OCI-LY7 (cell line): ENCODE measurements around the gene CCL25. TPM values are rescaled to one million over a fixed set of nuclear protein-coding genes. Genes with fewer than 3 reads are reported as not detected.

ENCODE experiments used
- BruUV-seq: library from RNA; stranded (reverse); fragments of 400-500 nt; replicated peaks from 2 replicates; lab custom pipeline; 2021; lab: Mats Ljungman, UMichigan
- CTCF ChIA-PET: fragments of 300-600 bp; sonication (Branson Sonifier 250); formaldehyde crosslinking; loops from one replicate; lab custom pipeline; 2022; ENCODE audit warnings: antibody characterized with exemption; ENCODE audit not compliant: unreplicated experiment; lab: Charles Lee
- POLR2A ChIA-PET: fragments of 300-600 bp; sonication (Branson Sonifier 250); formaldehyde crosslinking; loops from one replicate; lab custom pipeline; 2022; ENCODE audit warnings: antibody characterized with exemption; lab: Charles Lee
- DNase-seq: peaks from one replicate; pipeline ENCODE4 v3.0.0-alpha.2; 2015; ENCODE audit warnings: low spot score
- H2AFZ ChIP-seq: fragments of 200-600 bp; sonication (generic), shearing (Covaris generic); 2 replicates; pipeline ENCODE4 v1.6.1; 2014; ENCODE audit warnings: mild to moderate bottlenecking, antibody characterized with exemption, low read length, moderate library complexity
- H3K27ac ChIP-seq: fragments of 200-600 bp; sonication (generic); 2 replicates; pipeline ENCODE4 v1.5.1; 2014; ENCODE audit warnings: mixed run types, low read depth, mild to moderate bottlenecking, moderate library complexity, low read length, inconsistent platforms; ENCODE audit not compliant: poor library complexity, severe bottlenecking
- H3K36me3 ChIP-seq: fragments of 200-600 bp; sonication (generic); 2 replicates; pipeline ENCODE4 v1.6.1; 2014; ENCODE audit warnings: mild to moderate bottlenecking, antibody characterized with exemption, low read length, moderate library complexity, mixed read lengths; ENCODE audit not compliant: insufficient read depth
- H3K4me1 ChIP-seq: fragments of 200-600 bp; sonication (generic); 2 replicates; pipeline ENCODE4 v1.5.1; 2014; ENCODE audit warnings: mild to moderate bottlenecking, low read length; ENCODE audit not compliant: insufficient read depth, poor library complexity, severe bottlenecking
- H3K4me2 ChIP-seq: fragments of 200-600 bp; sonication (generic); 2 replicates; pipeline ENCODE4 v1.6.1; 2014; ENCODE audit warnings: mild to moderate bottlenecking, low read length
- H3K4me3 ChIP-seq: fragments of 200-600 bp; sonication (generic); 2 replicates; pipeline ENCODE4 v1.5.1; 2014; ENCODE audit warnings: mild to moderate bottlenecking, low read depth, low read length; ENCODE audit not compliant: poor library complexity, severe bottlenecking
- H3K79me2 ChIP-seq: fragments of 200-600 bp; sonication (generic); 2 replicates; pipeline ENCODE4 v1.6.1; 2016; ENCODE audit warnings: low read depth, mild to moderate bottlenecking, low read length, moderate library complexity, mixed read lengths; ENCODE audit not compliant: insufficient read depth
- H3K9me2 ChIP-seq: fragments of 200-600 bp; sonication (generic); 2 replicates; pipeline ENCODE4 v1.6.1; 2016; ENCODE audit warnings: mild to moderate bottlenecking, low read length, mixed read lengths; ENCODE audit not compliant: insufficient read depth
- H3K9me3 ChIP-seq: fragments of 200-600 bp; sonication (generic); 2 replicates; pipeline ENCODE4 v1.6.1; 2014; ENCODE audit warnings: mild to moderate bottlenecking, mixed run types, low read length, mixed read lengths
- H4K20me1 ChIP-seq: fragments of 200-600 bp; sonication (generic); 2 replicates; pipeline ENCODE4 v1.6.1; 2014; ENCODE audit warnings: mild to moderate bottlenecking, antibody characterized with exemption, low read length, moderate library complexity, mixed read lengths; ENCODE audit not compliant: insufficient read depth
- CTCF ChIP-seq: fragments of 200-600 bp; sonication (generic); conservative IDR thresholded peaks from 2 replicates; pipeline ENCODE4 v1.5.1; 2014; ENCODE audit warnings: mild to moderate bottlenecking, antibody characterized with exemption, low read length, moderate library complexity, mixed read lengths
- EZH2phosphoT487 ChIP-seq: fragments of 200-600 bp; sonication (generic); IDR thresholded peaks from 2 replicates; pipeline ENCODE4 v1.6.1; 2018; ENCODE audit warnings: low read depth, borderline replicate concordance, mild to moderate bottlenecking, mixed run types, antibody characterized with exemption, low read length, moderate library complexity, mixed read lengths
- intact Hi-C: fragments of 100-400 bp; cut with micrococcal nuclease; formaldehyde crosslinking; loops from one replicate; pipeline ENCODE4 v1.10.0; 2022; ENCODE audit not compliant: unreplicated experiment
- total RNA-seq, 2 experiments: library from RNA; depleted of rRNA in 1 of 2; stranded (reverse); fragments of >200 nt in 1 of 2; shearing (Covaris generic) in 1 of 2; gene quantifications; 2 replicates each; pipeline ENCODE4 v1.2.3, GENCODE V29; 2014 to 2022

CCL25 gene
- total RNA-seq, 2 experiments from 2014 or later, result 0.70 to 0.88 TPM

GRCh38 chr19:8044018-8044417 is 8.5 kb upstream of the CCL25 start:
- Histone ChIP-seq H3K27ac (no peak overlapping the region), H3K9me3 (no peaks in the 10 kb centered on the region), H3K79me2 (no peaks in the 10 kb centered on the region), H2AFZ (no peak overlapping the region), H3K36me3 (no peaks in the 10 kb centered on the region), H3K4me2 (no peak overlapping the region), H3K4me3 (no peak overlapping the region), H3K4me1 (no peaks in the 10 kb centered on the region), H4K20me1 (no peaks in the 10 kb centered on the region), H3K9me2 (no peaks in the 10 kb centered on the region)
- intact Hi-C loops, result no loop called here
- no peak for TF ChIP-seq EZH2phosphoT487
- no peak for TF ChIP-seq CTCF
- ChIA-PET POLR2A (no interaction called here), CTCF (no interaction called here)
- BruUV-seq, result no TSS peak
- DNase-seq, result no peak

- no TSS peak for BruUV-seq
- CTCF ChIA-PET, result no interaction called here
- no peak for TF ChIP-seq CTCF
Measured at GRCh38 chr19:8045872-8046568, 6.5 kb upstream of the CCL25 start.

GRCh38 chr19:8046569-8047165 is 5.9 kb upstream of the CCL25 start:
- Histone ChIP-seq H3K36me3 (no peaks in the 10 kb centered on the region), H3K9me3 (no peaks in the 10 kb centered on the region), H3K9me2 (no peaks in the 10 kb centered on the region), H4K20me1 (no peaks in the 10 kb centered on the region), H2AFZ (no peak overlapping the region), H3K4me3 (no peak overlapping the region), H3K79me2 (no peaks in the 10 kb centered on the region), H3K4me1 (peaks cover 12% of the 10 kb centered on the region), H3K27ac (no peak overlapping the region), H3K4me2 (no peak overlapping the region)
- BruUV-seq, result no TSS peak
- ChIA-PET POLR2A (interaction anchor here (0.6 to 0.7 kb wide), 3 partner anchors 16 to 1240 kb away, joined by 3 to 6 read pairs (median 3); no protein-coding TSS in a partner anchor), CTCF (no interaction called here)
- DNase-seq, result no peak
- TF ChIP-seq EZH2phosphoT487 (no peak), CTCF (no peak)
- intact Hi-C loops, result no loop called here

More at GRCh38 chr19:8045872-8046568, 6.5 kb upstream of the CCL25 start:
- no peaks in the 10 kb centered on the region for H4K20me1 ChIP-seq
- no peak overlapping the region for H3K4me2 ChIP-seq
- peaks cover 9% of the 10 kb centered on the region for H3K4me1 ChIP-seq
- no peak overlapping the region for H2AFZ ChIP-seq
- intact Hi-C loops, result no loop called here
- no peaks in the 10 kb centered on the region for H3K36me3 ChIP-seq
- no peaks in the 10 kb centered on the region for H3K9me2 ChIP-seq
- H3K79me2 ChIP-seq, result no peaks in the 10 kb centered on the region
- no peak for DNase-seq
- POLR2A ChIA-PET, result interaction anchor here (0.6 kb wide), 1 partner anchor 387 kb away, joined by 3 read pairs; no protein-coding TSS in a partner anchor
- H3K9me3 ChIP-seq, result no peaks in the 10 kb centered on the region
- no peak overlapping the region for H3K27ac ChIP-seq
- no peak overlapping the region for H3K4me3 ChIP-seq
